Spleen (tissue), 7 donors: ENCODE results near the gene PRIMA1.

Experiments
- POLR2A ChIP-seq, 3 donors: fragments of 450-650 bp; IDR thresholded peaks; one replicate each; pipeline ENCODE4 v1.5.1; 2017; ENCODE audit warnings: antibody characterized with exemption in 3 of 3, mild to moderate bottlenecking in 1 of 3
- POLR2AphosphoS5 ChIP-seq, 3 donors: sonication (generic); formaldehyde crosslinking; IDR thresholded peaks; one replicate each; pipeline ENCODE4 v1.5.1; 2017; ENCODE audit warnings: antibody characterized with exemption in 3 of 3
- TF ChIP-seq, protein P1 (sequence below), 11 experiments: fragments of 200-600 bp in 7 of 11; fragments of 450-650 bp in 4 of 11; sonication (generic) in 4 of 11; IDR thresholded peaks in 8 of 11; conservative IDR thresholded peaks in 3 of 11; 1 replicate in 7 of 11; 2 replicates in 4 of 11; pipeline versions ENCODE4 v1.4.0 to v1.8.0; 2016 to 2021; ENCODE audit warnings: antibody characterized with exemption in 11 of 11, inconsistent platforms in 4 of 11, mild to moderate bottlenecking in 1 of 11
- donor health status: DM: no; HTN: no; CAD: no; lungs with moderate emphysema.
- donor health status: DM: no; HTN: no; CAD: no.
- donor health status: DM: no; HTN: no; CAD: no.

DNA sequence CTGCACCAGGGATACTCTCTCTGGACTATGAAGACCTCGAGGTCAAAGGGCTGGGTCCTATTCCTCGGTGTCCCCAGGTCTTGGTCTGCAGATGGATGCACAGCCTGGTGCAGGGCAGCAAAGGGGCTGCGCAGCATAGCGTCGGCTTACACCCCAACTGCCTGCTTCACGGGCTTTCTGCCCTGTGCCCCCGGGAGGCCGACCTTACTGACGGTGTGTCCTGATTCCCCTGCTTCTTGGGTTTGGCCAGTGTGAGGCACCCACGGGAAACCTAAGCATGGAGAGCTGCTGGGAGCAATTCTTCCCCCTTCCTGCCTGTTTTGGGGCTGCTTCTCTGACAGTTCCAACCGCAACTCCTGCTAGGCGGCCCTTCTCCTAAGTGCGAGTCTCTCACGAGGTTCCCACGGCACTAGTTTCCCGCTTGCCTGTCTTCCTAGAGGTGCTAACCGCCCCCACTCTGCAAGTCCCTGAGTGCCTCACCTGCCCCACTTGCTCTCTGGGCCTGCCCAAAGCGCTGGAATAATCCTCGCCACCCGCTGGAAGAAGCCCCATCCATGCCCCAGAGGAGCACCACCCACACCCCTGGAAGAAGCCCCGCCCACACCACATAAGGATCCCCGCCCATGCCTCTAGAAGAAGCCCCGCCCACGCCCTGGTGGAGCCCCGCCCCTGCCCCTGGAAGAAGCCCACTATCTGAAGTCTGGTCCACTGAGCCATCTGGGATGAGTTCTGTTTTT is 54.0 kb downstream of the PRIMA1 start:
- TF ChIP-seq POLR2A (IDR thresholded peaks at IDR 0.05) (no peak), POLR2AphosphoS5 (IDR thresholded peaks at IDR 0.05) (no peak)
- TF ChIP-seq, protein P1, sequence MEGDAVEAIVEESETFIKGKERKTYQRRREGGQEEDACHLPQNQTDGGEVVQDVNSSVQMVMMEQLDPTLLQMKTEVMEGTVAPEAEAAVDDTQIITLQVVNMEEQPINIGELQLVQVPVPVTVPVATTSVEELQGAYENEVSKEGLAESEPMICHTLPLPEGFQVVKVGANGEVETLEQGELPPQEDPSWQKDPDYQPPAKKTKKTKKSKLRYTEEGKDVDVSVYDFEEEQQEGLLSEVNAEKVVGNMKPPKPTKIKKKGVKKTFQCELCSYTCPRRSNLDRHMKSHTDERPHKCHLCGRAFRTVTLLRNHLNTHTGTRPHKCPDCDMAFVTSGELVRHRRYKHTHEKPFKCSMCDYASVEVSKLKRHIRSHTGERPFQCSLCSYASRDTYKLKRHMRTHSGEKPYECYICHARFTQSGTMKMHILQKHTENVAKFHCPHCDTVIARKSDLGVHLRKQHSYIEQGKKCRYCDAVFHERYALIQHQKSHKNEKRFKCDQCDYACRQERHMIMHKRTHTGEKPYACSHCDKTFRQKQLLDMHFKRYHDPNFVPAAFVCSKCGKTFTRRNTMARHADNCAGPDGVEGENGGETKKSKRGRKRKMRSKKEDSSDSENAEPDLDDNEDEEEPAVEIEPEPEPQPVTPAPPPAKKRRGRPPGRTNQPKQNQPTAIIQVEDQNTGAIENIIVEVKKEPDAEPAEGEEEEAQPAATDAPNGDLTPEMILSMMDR (IDR thresholded peaks at IDR 0.05 in 8 of 11, conservative IDR thresholded peaks at IDR 0.05 in 3 of 11): no peak
